ENCODE measurements around the gene BICC1.

Gene BICC1

DNA sequence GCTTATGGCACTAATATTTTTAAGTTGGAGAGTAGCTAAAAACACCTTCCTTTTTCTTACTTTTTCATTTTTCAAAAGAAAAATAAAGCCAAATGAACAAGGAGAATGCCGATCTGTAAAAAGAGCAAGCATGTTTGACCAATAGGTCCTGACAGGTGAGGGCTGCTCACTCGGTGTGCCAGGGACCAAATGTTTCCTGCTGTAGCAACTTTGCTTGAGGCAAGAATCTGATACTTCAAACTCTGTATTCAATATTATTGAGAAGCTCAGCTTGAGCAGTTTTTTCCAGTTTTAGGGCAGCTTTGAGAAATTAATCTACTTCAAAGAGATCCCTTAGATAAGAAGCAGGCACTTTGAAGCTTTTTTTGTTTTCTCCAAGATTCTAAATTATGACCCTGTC is 298.1 kb downstream of the BICC1 start:
- H3K4me2 ChIP-seq (ENCODE audit: low read depth, low read length, poor library complexity, severe bottlenecking) = no peak overlapping the region
- no peak overlapping the region for H2AFZ ChIP-seq (ENCODE audit: low read length)
- no peaks in the 10 kb centered on the region for H3K9me2 ChIP-seq (replicated peaks; ENCODE audit: low read depth, low read length)
- no peaks in the 10 kb centered on the region for H3K27me3 ChIP-seq (ENCODE audit: insufficient read depth, low read length, poor library complexity, severe bottlenecking)
- H3K4me3 ChIP-seq (ENCODE audit: low read length, poor library complexity, severe bottlenecking) = no peak overlapping the region
- H3K4me1 ChIP-seq (ENCODE audit: insufficient read depth, low read length, poor library complexity, severe bottlenecking) = no peaks in the 10 kb centered on the region
- H3K9ac ChIP-seq (ENCODE audit: low read depth, low read length, poor library complexity, severe bottlenecking) = no peak overlapping the region
- no peaks in the 10 kb centered on the region for H3K79me2 ChIP-seq (ENCODE audit: insufficient read depth, low read length)
- no peaks in the 10 kb centered on the region for H3K9me3 ChIP-seq (ENCODE audit: insufficient read depth, low read depth, low read length)
- H3F3A ChIP-seq (ENCODE audit: low read depth) = no peaks in the 10 kb centered on the region
- TF ChIP-seq, protein P1, sequence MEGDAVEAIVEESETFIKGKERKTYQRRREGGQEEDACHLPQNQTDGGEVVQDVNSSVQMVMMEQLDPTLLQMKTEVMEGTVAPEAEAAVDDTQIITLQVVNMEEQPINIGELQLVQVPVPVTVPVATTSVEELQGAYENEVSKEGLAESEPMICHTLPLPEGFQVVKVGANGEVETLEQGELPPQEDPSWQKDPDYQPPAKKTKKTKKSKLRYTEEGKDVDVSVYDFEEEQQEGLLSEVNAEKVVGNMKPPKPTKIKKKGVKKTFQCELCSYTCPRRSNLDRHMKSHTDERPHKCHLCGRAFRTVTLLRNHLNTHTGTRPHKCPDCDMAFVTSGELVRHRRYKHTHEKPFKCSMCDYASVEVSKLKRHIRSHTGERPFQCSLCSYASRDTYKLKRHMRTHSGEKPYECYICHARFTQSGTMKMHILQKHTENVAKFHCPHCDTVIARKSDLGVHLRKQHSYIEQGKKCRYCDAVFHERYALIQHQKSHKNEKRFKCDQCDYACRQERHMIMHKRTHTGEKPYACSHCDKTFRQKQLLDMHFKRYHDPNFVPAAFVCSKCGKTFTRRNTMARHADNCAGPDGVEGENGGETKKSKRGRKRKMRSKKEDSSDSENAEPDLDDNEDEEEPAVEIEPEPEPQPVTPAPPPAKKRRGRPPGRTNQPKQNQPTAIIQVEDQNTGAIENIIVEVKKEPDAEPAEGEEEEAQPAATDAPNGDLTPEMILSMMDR (conservative IDR thresholded peaks at IDR 0.05; ENCODE audit: low read length) = no peak
- no peaks in the 10 kb centered on the region for H4K20me1 ChIP-seq (ENCODE audit: insufficient read depth, low read length, poor library complexity, severe bottlenecking)
- H3K36me3 ChIP-seq (ENCODE audit: insufficient read depth, low read length) = no peaks in the 10 kb centered on the region

DNA sequence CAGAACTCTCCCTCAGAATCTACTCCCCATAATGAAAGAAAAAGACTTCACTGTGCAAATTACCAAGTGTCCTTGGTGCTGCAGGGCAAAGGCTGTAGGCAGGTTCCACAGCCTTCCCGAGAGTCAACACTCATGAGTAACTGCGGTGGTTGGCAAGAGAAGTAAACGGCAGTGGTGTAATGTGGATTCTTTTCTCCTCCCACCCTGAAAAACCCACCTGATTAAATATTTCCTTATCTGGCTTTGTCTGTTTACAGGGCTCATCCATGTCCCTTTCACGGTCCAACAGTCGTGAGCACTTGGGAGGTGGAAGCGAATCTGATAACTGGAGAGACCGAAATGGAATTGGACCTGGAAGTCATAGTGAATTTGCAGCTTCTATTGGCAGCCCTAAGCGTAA is 300.9 kb downstream of the BICC1 start:
- no peaks in the 10 kb centered on the region for H3K9me3 ChIP-seq (ENCODE audit: insufficient read depth, low read depth, low read length)
- H4K20me1 ChIP-seq (ENCODE audit: insufficient read depth, low read length, poor library complexity, severe bottlenecking) = no peaks in the 10 kb centered on the region
- no peaks in the 10 kb centered on the region for H3F3A ChIP-seq (ENCODE audit: low read depth)
- H3K9me2 ChIP-seq (replicated peaks; ENCODE audit: low read depth, low read length) = no peaks in the 10 kb centered on the region
- TF ChIP-seq, protein P1 (conservative IDR thresholded peaks at IDR 0.05; ENCODE audit: low read length) = no peak
- TF ChIP-seq EZH2phosphoT487 (IDR thresholded peaks at IDR 0.05; ENCODE audit: borderline replicate concordance) = no peak
- H3K36me3 ChIP-seq (ENCODE audit: insufficient read depth, low read length) = no peaks in the 10 kb centered on the region
- no peak overlapping the region for H3K4me3 ChIP-seq (ENCODE audit: low read length, poor library complexity, severe bottlenecking)
- H3K79me2 ChIP-seq (ENCODE audit: insufficient read depth, low read length) = no peaks in the 10 kb centered on the region
- no peaks in the 10 kb centered on the region for H3K27me3 ChIP-seq (ENCODE audit: insufficient read depth, low read length, poor library complexity, severe bottlenecking)
- no peak overlapping the region for H3K9ac ChIP-seq (ENCODE audit: low read depth, low read length, poor library complexity, severe bottlenecking)
- no peaks in the 10 kb centered on the region for H3K4me1 ChIP-seq (ENCODE audit: insufficient read depth, low read length, poor library complexity, severe bottlenecking)
- H2AFZ ChIP-seq (ENCODE audit: low read length) = no peak overlapping the region
- H3K4me2 ChIP-seq (ENCODE audit: low read depth, low read length, poor library complexity, severe bottlenecking) = no peak overlapping the region

DNA sequence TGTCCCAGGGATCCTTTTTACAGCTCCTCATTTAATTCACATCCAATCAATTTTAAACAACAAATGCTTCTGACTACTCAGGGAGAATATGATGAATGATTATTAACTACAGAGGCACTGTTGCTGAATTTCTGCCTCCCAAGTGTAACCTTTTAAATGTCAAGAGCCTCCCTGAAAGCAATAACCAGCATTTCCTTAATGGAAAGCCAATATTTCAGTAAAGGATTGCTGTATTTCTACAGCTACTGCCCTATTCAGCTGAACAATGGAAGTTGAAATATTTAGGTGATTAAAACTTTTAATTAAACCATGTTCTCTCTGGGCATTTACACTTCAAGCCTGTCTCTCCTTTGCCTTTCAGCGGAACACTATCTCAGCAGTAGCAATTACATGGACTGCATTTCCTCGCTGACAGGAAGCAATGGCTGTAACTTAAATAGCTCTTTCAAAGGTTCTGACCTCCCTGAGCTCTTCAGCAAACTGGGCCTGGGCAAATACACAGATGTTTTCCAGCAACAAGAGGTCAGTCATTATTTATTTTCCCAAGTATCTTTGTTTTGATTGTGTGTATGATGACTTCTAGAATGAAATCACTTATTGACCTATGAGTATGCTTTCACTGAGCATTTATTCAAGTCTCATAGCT is 304.7 kb downstream of the BICC1 start:
- H3K4me1 ChIP-seq (ENCODE audit: insufficient read depth, low read length, poor library complexity, severe bottlenecking) = no peaks in the 10 kb centered on the region
- no peak overlapping the region for H3K4me2 ChIP-seq (ENCODE audit: low read depth, low read length, poor library complexity, severe bottlenecking)
- no peaks in the 10 kb centered on the region for H3K9me2 ChIP-seq (replicated peaks; ENCODE audit: low read depth, low read length)
- no peak overlapping the region for H3K4me3 ChIP-seq (ENCODE audit: low read length, poor library complexity, severe bottlenecking)
- no peak overlapping the region for H3K9ac ChIP-seq (ENCODE audit: low read depth, low read length, poor library complexity, severe bottlenecking)
- no peaks in the 10 kb centered on the region for H3K27me3 ChIP-seq (ENCODE audit: insufficient read depth, low read length, poor library complexity, severe bottlenecking)
- no peaks in the 10 kb centered on the region for H3K9me3 ChIP-seq (ENCODE audit: insufficient read depth, low read depth, low read length)
- H4K20me1 ChIP-seq (ENCODE audit: insufficient read depth, low read length, poor library complexity, severe bottlenecking) = no peaks in the 10 kb centered on the region
- no peaks in the 10 kb centered on the region for H3F3A ChIP-seq (ENCODE audit: low read depth)
- H3K79me2 ChIP-seq (ENCODE audit: insufficient read depth, low read length) = no peaks in the 10 kb centered on the region
- no peak for TF ChIP-seq EZH2phosphoT487 (IDR thresholded peaks at IDR 0.05; ENCODE audit: borderline replicate concordance)
- TF ChIP-seq, protein P1 (conservative IDR thresholded peaks at IDR 0.05; ENCODE audit: low read length) = no peak
- no peak overlapping the region for H2AFZ ChIP-seq (ENCODE audit: low read length)
- H3K36me3 ChIP-seq (ENCODE audit: insufficient read depth, low read length) = no peaks in the 10 kb centered on the region
